Left lung (tissue), 10 donors: Measurements from ENCODE around the gene ETV6. TPM values are rescaled to one million over a fixed set of nuclear protein-coding genes. Genes with fewer than 3 reads are reported as not detected.

Experiments
- ATAC-seq: fragments of 200-7000 bp; cut with Tn5 transposase; one replicate; pipeline ENCODE4 v1.9.1; 2020; ENCODE audit warnings: moderate library complexity
- DNase-seq, 4 donors: peaks; one replicate each; pipeline ENCODE4 v3.0.0-alpha.2; 2013 to 2020
- H3K27ac ChIP-seq, 2 donors: fragments of 200-600 bp; sonication (generic) in 1 of 2; one replicate each; pipeline versions ENCODE4 v1.5.0 to v1.8.0; 2020 to 2021
- H3K27me3 ChIP-seq, 2 donors: fragments of 200-600 bp; sonication (generic) in 1 of 2; one replicate each; pipeline versions ENCODE4 v1.5.0 to v1.8.0; 2020 to 2021
- H3K36me3 ChIP-seq, 2 donors: fragments of 200-600 bp; sonication (generic) in 1 of 2; one replicate each; pipeline versions ENCODE4 v1.5.0 to v1.8.0; 2020 to 2021
- H3K4me1 ChIP-seq, 2 donors: fragments of 200-600 bp; one replicate each; pipeline ENCODE4 v1.8.0; 2021
- H3K4me3 ChIP-seq, 2 donors: fragments of 200-600 bp; sonication (generic) in 1 of 2; one replicate each; pipeline versions ENCODE4 v1.5.0 to v1.8.0; 2020 to 2021; ENCODE audit warnings: mild to moderate bottlenecking in 1 of 2
- H3K9me3 ChIP-seq, 2 donors: fragments of 200-600 bp; sonication (generic) in 1 of 2; one replicate each; pipeline versions ENCODE4 v1.5.0 to v1.8.0; 2020 to 2021
- CTCF ChIP-seq, 2 donors: fragments of 200-600 bp; sonication (generic) in 1 of 2; IDR thresholded peaks; one replicate each; pipeline versions ENCODE4 v1.5.0 to v1.8.0; 2021; ENCODE audit warnings: antibody characterized with exemption in 2 of 2
- intact Hi-C, 2 donors: fragments of 100-400 bp; cut with DNase I; formaldehyde crosslinking; loops; one replicate each; pipeline versions ENCODE4 v1.11.2 to v1.14.2; 2022
- polyA plus RNA-seq, 6 donors: library from polyadenylated mRNA; unstranded; fragments of 120-200 nt; gene quantifications; one replicate each; pipeline ENCODE4 v1.2.1, GENCODE V29; 2013; ENCODE audit not compliant: insufficient read length in 6 of 6
- total RNA-seq, 2 donors: library from RNA; stranded (reverse); fragmentation: NEBNext Ultra II Directional; extraction: Animal tissue kit (Norgen Biotek cat#: 25700); gene quantifications; one replicate each; pipeline ENCODE4 v1.2.1, GENCODE V29; 2021
- donor health status: DM: no; HTN: yes; CAD: no.
- donor health status: DM: no; HTN: no; CAD: no.

Gene ETV6
- total and polyA plus RNA-seq, 8 donors = 16.0 to 44.7 (median 17.1) TPM

- DNase-seq = no peak
- H3K9me3 ChIP-seq = peaks cover 0 to 15% of the 10 kb centered on the region in 2 donors
- H3K27me3 ChIP-seq = no peaks in the 10 kb centered on the region
- no peak overlapping the region for H3K4me3 ChIP-seq
- no peak for TF ChIP-seq CTCF (IDR thresholded peaks at IDR 0.05)
- peaks cover 11 to 46% of the 10 kb centered on the region in 2 donors for H3K4me1 ChIP-seq
- peaks cover 0 to 28% of the 10 kb centered on the region in 2 donors for H3K36me3 ChIP-seq
- no peak for ATAC-seq
- intact Hi-C loops = no loop called here
- H3K27ac ChIP-seq = peak overlapping the region; percentile 69
These were observed 212.6 kb downstream of the ETV6 start for GRCh38 chr12:11861864-11862600.

- Histone ChIP-seq H3K27ac (peak overlapping the region; percentile 69), H3K4me1 (peaks cover 11 to 41% of the 10 kb centered on the region in 2 donors), H3K4me3 (no peak overlapping the region), H3K9me3 (peaks cover 0 to 15% of the 10 kb centered on the region in 2 donors), H3K36me3 (peaks cover 0 to 27% of the 10 kb centered on the region in 2 donors), H3K27me3 (no peaks in the 10 kb centered on the region)
- DNase-seq (peak in 1 of 4 donors; percentile 36), ATAC-seq (peak; percentile 63)
- intact Hi-C loops = no loop called here
- no peak for TF ChIP-seq CTCF (IDR thresholded peaks at IDR 0.05)
These were observed 213.3 kb downstream of the ETV6 start for GRCh38 chr12:11862798-11863197.

GRCh38 chr12:11863478-11863906 lies 214.0 kb downstream of the ETV6 start:
- no peak for TF ChIP-seq CTCF (IDR thresholded peaks at IDR 0.05)
- Histone ChIP-seq H3K27me3 (no peaks in the 10 kb centered on the region), H3K4me3 (no peak overlapping the region), H3K9me3 (peaks cover 0 to 15% of the 10 kb centered on the region in 2 donors), H3K27ac (peak overlapping the region; percentile 69), H3K36me3 (peaks cover 0 to 26% of the 10 kb centered on the region in 2 donors), H3K4me1 (peaks cover 11 to 40% of the 10 kb centered on the region in 2 donors)
- intact Hi-C loops = no loop called here
- DNase-seq (peak in 1 of 4 donors; percentile 36), ATAC-seq (peak; percentile 37)

- H3K4me3 ChIP-seq = no peak overlapping the region
- intact Hi-C loops = no loop called here
- DNase-seq (no peak), ATAC-seq (peak; percentile 53)
- peaks cover 0 to 28% of the 10 kb centered on the region in 2 donors for H3K36me3 ChIP-seq
- H3K4me1 ChIP-seq = peaks cover 11 to 40% of the 10 kb centered on the region in 2 donors
- H3K27ac ChIP-seq = peak overlapping the region; percentile 69
- no peak for TF ChIP-seq CTCF (IDR thresholded peaks at IDR 0.05)
- peaks cover 0 to 15% of the 10 kb centered on the region in 2 donors for H3K9me3 ChIP-seq
- H3K27me3 ChIP-seq = no peaks in the 10 kb centered on the region
These were observed 214.5 kb downstream of the ETV6 start for GRCh38 chr12:11863988-11864387.

- Histone ChIP-seq H3K27ac (no peak overlapping the region), H3K4me3 (no peak overlapping the region), H3K27me3 (no peaks in the 10 kb centered on the region), H3K4me1 (peaks cover 11 to 37% of the 10 kb centered on the region in 2 donors), H3K36me3 (peaks cover 0 to 35% of the 10 kb centered on the region in 2 donors), H3K9me3 (peaks cover 0 to 15% of the 10 kb centered on the region in 2 donors)
- DNase-seq (no peak), ATAC-seq (no peak)
- intact Hi-C loops = no loop called here
- no peak for TF ChIP-seq CTCF (IDR thresholded peaks at IDR 0.05)
These were observed 216.3 kb downstream of the ETV6 start for GRCh38 chr12:11865824-11866223.
